Measurements from ENCODE around the gene ITGA1.

DNA sequence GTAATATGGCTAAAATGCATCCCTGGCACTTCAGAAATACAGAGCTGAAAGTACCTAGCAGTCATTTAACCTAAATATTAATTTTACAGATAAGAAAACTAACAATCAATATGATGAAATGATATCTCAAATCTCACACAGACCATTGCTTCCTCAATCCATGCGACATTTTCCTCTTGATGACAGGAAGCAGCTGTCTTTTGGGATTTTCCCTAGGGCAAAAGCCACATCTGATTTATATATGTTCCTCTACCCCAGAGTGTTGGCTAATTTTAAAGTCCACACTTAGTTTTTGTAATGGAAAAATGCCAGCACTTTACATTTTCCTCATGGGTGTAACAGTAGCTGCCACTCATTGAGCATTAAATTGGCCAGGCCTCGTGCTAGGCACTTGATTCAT is 47.7 kb upstream of the ITGA1 start:
- TF ChIP-seq, protein P1, sequence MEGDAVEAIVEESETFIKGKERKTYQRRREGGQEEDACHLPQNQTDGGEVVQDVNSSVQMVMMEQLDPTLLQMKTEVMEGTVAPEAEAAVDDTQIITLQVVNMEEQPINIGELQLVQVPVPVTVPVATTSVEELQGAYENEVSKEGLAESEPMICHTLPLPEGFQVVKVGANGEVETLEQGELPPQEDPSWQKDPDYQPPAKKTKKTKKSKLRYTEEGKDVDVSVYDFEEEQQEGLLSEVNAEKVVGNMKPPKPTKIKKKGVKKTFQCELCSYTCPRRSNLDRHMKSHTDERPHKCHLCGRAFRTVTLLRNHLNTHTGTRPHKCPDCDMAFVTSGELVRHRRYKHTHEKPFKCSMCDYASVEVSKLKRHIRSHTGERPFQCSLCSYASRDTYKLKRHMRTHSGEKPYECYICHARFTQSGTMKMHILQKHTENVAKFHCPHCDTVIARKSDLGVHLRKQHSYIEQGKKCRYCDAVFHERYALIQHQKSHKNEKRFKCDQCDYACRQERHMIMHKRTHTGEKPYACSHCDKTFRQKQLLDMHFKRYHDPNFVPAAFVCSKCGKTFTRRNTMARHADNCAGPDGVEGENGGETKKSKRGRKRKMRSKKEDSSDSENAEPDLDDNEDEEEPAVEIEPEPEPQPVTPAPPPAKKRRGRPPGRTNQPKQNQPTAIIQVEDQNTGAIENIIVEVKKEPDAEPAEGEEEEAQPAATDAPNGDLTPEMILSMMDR (IDR thresholded peaks at IDR 0.05): no peak
- no peak for TF ChIP-seq EZH2 (IDR thresholded peaks at IDR 0.05; ENCODE audit: borderline replicate concordance, insufficient read depth, low read depth, low read length, poor library complexity, severe bottlenecking)

All from B cell (primary cell).